Measurements from ENCODE around the gene TRAPPC6A. TPM values are rescaled to one million over a fixed set of nuclear protein-coding genes. Genes with fewer than 3 reads are reported as not detected.

Gene TRAPPC6A
- total and polyA plus RNA-seq, 2 of the 13 experiments (the other 11 are each of a cell fraction or from before 2014, with no cell fraction given) = 6.5 to 21.0 TPM

DNA sequence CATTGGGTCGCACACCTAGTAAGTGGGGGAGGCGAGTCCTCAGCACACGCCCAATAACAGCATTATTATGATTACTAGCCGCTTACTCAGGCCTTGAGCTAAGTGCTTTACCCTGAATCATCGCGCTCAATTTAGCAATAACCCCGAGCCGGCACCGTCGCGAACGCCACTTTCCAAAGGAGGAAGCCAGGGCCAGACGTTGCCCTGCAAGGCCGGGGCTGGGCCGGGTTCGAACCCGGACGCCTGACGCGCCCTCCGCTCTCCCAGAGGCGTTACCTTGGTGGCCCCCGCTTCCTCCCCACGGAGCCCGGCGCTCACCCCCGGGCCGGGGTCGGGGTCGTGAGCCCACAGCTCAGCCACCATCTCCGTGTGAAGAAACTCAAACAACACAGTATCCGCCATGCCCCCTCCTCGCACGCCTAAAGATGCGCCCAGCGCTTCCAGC is at the start of gene TRAPPC6A (continued):
- TF ChIP-seq, protein P1, sequence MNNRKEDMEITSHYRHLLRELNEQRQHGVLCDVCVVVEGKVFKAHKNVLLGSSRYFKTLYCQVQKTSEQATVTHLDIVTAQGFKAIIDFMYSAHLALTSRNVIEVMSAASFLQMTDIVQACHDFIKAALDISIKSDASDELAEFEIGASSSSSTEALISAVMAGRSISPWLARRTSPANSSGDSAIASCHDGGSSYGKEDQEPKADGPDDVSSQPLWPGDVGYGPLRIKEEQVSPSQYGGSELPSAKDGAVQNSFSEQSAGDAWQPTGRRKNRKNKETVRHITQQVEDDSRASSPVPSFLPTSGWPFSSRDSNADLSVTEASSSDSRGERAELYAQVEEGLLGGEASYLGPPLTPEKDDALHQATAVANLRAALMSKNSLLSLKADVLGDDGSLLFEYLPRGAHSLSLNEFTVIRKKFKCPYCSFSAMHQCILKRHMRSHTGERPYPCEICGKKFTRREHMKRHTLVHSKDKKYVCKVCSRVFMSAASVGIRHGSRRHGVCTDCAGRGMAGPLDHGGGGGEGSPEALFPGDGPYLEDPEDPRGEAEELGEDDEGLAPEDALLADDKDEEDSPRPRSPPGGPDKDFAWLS (CRISPR knock-in tag; IDR thresholded peaks at IDR 0.05; ENCODE audit: borderline replicate concordance) = no peak
- peak; percentile 10; the same call in 1 of the 2 replicates for TF ChIP-seq NCOA2 (CRISPR knock-in tag; IDR thresholded peaks at IDR 0.05)
- TF ChIP-seq, protein P2, sequence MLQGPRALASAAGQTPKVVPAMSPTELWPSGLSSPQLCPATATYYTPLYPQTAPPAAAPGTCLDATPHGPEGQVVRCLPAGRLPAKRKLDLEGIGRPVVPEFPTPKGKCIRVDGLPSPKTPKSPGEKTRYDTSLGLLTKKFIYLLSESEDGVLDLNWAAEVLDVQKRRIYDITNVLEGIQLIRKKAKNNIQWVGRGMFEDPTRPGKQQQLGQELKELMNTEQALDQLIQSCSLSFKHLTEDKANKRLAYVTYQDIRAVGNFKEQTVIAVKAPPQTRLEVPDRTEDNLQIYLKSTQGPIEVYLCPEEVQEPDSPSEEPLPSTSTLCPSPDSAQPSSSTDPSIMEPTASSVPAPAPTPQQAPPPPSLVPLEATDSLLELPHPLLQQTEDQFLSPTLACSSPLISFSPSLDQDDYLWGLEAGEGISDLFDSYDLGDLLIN (CRISPR knock-in tag; IDR thresholded peaks at IDR 0.05; ENCODE audit: borderline replicate concordance) = no peak
- no peak for TF ChIP-seq ZMYM2 (CRISPR knock-in tag; IDR thresholded peaks at IDR 0.05)
- TF ChIP-seq KAT8 (CRISPR knock-in tag; IDR thresholded peaks at IDR 0.05) = no peak
- no peak for TF ChIP-seq CENPT (CRISPR knock-in tag; IDR thresholded peaks at IDR 0.05; ENCODE audit: low read depth)
- peak; percentile 79; the same call in 1 of the 2 replicates for TF ChIP-seq KDM5B (CRISPR knock-in tag; IDR thresholded peaks at IDR 0.05; ENCODE audit: borderline replicate concordance)
- TF ChIP-seq HCFC1 (IDR thresholded peaks at IDR 0.05; ENCODE audit: low read depth, low read length) = no peak
- no peak for TF ChIP-seq FOXA1 (IDR thresholded peaks at IDR 0.05)
- TF ChIP-seq FOXA1 (CRISPR knock-in tag; IDR thresholded peaks at IDR 0.05) = no peak
- no peak for TF ChIP-seq ZNF34 (CRISPR knock-in tag; IDR thresholded peaks at IDR 0.05; ENCODE audit: borderline replicate concordance)
- TF ChIP-seq RBAK (CRISPR knock-in tag; IDR thresholded peaks at IDR 0.05) = no peak
- TF ChIP-seq EEA1 (CRISPR knock-in tag; IDR thresholded peaks at IDR 0.05; ENCODE audit: borderline replicate concordance) = no peak
- TF ChIP-seq PCBP1 (IDR thresholded peaks at IDR 0.05; ENCODE audit: borderline replicate concordance, low read depth, low read length) = no peak
- TF ChIP-seq, protein P3, sequence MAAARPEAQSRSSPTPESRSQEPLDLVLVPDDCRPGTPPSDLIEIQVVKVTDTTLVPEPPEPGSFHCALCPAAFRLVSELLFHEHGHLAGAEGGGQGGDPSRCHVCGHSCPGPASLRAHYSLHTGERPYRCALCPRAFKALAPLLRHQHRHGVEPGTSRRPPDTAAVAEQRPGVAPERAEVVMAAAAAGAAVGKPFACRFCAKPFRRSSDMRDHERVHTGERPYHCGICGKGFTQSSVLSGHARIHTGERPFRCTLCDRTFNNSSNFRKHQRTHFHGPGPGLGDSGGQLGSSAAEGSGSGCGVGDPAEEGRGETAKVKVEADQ (CRISPR knock-in tag; IDR thresholded peaks at IDR 0.05; ENCODE audit: borderline replicate concordance) = no peak
- TF ChIP-seq GPN1 (CRISPR knock-in tag; IDR thresholded peaks at IDR 0.05; ENCODE audit: borderline replicate concordance) = no peak
- TF ChIP-seq SIX1 (CRISPR knock-in tag; IDR thresholded peaks at IDR 0.05; ENCODE audit: borderline replicate concordance) = no peak
- TF ChIP-seq, protein P4, sequence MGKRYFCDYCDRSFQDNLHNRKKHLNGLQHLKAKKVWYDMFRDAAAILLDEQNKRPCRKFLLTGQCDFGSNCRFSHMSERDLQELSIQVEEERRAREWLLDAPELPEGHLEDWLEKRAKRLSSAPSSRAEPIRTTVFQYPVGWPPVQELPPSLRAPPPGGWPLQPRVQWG (CRISPR knock-in tag; IDR thresholded peaks at IDR 0.05; ENCODE audit: borderline replicate concordance, low read depth) = no peak
- no peak for TF ChIP-seq ZNF629 (CRISPR knock-in tag; conservative IDR thresholded peaks at IDR 0.05)
- TF ChIP-seq ZNF563 (CRISPR knock-in tag; IDR thresholded peaks at IDR 0.05) = peak; percentile 56; the same call in 1 of the 2 replicates
- no peak for TF ChIP-seq HNRNPH1 (optimal IDR thresholded peaks at IDR 0.05; ENCODE audit: low read depth, low read length)
- TF ChIP-seq DPF2 (CRISPR knock-in tag; IDR thresholded peaks at IDR 0.05; ENCODE audit: borderline replicate concordance, low read depth) = no peak
- TF ChIP-seq ZNF446 (CRISPR knock-in tag; IDR thresholded peaks at IDR 0.05) = no peak
- TF ChIP-seq, protein P5, sequence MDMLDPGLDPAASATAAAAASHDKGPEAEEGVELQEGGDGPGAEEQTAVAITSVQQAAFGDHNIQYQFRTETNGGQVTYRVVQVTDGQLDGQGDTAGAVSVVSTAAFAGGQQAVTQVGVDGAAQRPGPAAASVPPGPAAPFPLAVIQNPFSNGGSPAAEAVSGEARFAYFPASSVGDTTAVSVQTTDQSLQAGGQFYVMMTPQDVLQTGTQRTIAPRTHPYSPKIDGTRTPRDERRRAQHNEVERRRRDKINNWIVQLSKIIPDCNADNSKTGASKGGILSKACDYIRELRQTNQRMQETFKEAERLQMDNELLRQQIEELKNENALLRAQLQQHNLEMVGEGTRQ (IDR thresholded peaks at IDR 0.05; ENCODE audit: low read depth, low read length) = no peak
- TF ChIP-seq, protein P5 (CRISPR knock-in tag; IDR thresholded peaks at IDR 0.05; ENCODE audit: borderline replicate concordance) = no peak
- TF ChIP-seq ZBTB21 (CRISPR knock-in tag; IDR thresholded peaks at IDR 0.05) = no peak

All from HepG2 (cell line).